Body of pancreas (tissue), 4 donors: Measurements from ENCODE around the gene PARD6B.
"Not testable (repeated sequence)": the region's sequence is repeated elsewhere in the genome, so short reads cannot be mapped to it uniquely, and the experiment has no call there.

Experiments used
- POLR2A ChIP-seq, 3 donors: fragments of 450-650 bp; IDR thresholded peaks; one replicate each; pipeline ENCODE4 v1.6.1; 2016; ENCODE audit warnings: antibody characterized with exemption in 3 of 3, mild to moderate bottlenecking in 2 of 3
- TF ChIP-seq, protein P1 (sequence below), 7 experiments: fragments of 450-650 bp in 4 of 7; fragments of 200-600 bp in 3 of 7; sonication (generic) in 3 of 7; IDR thresholded peaks; one replicate each; pipeline ENCODE4 v1.5.1; 2016 to 2019; ENCODE audit warnings: antibody characterized with exemption in 7 of 7

DNA sequence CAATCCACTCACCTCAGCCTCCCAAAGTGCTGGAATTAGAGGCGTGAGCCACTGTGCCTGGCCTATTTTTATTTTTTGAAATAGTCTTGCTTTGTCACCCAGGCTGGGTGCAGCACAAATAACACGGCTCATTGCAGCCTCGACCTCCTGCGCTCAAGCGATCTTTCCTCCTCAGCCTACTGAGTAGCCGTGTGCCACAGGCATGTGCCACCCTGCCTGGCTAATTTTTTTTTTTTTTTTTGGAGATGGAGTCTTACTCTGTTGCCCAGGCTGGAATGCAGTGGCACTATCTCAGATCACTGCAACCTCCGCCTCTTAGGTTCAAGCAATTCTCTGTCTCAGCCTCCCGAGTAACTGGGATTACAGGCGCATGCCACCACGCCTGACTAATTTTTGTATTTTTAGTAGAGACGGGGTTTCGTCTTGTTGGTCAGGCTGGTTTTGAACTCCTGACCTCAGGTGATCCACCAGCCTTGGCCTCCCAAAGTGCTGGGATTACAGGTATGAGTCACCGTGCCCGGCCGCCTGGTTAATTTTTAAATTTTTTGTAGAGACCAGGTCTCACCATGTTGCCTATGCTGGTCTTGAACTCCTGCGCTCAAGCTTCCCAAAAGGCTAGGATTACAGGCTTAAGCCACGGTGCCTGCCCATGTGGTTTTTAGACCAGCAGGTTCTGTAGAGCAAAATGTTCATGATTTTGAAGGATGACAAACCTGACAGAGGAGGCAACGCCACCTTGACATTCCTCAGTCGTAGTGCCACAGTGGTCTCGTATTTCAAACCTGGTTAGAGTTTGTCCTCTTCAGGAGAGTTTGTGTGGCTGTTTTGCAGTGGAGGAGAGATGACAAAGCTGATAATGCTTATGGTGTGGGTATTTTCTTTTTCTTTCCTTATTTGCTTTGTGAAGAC is 32.4 kb downstream of the PARD6B start:
- TF ChIP-seq, protein P1, sequence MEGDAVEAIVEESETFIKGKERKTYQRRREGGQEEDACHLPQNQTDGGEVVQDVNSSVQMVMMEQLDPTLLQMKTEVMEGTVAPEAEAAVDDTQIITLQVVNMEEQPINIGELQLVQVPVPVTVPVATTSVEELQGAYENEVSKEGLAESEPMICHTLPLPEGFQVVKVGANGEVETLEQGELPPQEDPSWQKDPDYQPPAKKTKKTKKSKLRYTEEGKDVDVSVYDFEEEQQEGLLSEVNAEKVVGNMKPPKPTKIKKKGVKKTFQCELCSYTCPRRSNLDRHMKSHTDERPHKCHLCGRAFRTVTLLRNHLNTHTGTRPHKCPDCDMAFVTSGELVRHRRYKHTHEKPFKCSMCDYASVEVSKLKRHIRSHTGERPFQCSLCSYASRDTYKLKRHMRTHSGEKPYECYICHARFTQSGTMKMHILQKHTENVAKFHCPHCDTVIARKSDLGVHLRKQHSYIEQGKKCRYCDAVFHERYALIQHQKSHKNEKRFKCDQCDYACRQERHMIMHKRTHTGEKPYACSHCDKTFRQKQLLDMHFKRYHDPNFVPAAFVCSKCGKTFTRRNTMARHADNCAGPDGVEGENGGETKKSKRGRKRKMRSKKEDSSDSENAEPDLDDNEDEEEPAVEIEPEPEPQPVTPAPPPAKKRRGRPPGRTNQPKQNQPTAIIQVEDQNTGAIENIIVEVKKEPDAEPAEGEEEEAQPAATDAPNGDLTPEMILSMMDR (IDR thresholded peaks at IDR 0.05), result not testable (repeated sequence)
- not testable (repeated sequence) for TF ChIP-seq POLR2A (IDR thresholded peaks at IDR 0.05)
